Duodenal mucosa (tissue), 2 donors: ENCODE results near the gene TMPRSS11B.

ENCODE experiments used
- H3K27ac ChIP-seq: one replicate; pipeline ENCODE4 v1.7.0; 2013; ENCODE audit warnings: low read depth, low read length
- H3K27me3 ChIP-seq, 2 donors: one replicate each; pipeline ENCODE4 v1.7.0; 2013; ENCODE audit warnings: low read length in 2 of 2, control low read depth in 1 of 2; ENCODE audit not compliant: insufficient read depth in 2 of 2, control insufficient read depth in 1 of 2
- H3K36me3 ChIP-seq, 2 donors: one replicate each; pipeline ENCODE4 v1.7.0; 2013; ENCODE audit warnings: low read length in 2 of 2, control low read depth in 1 of 2; ENCODE audit not compliant: insufficient read depth in 2 of 2, control insufficient read depth in 1 of 2
- H3K4me1 ChIP-seq, 2 donors: one replicate each; pipeline ENCODE4 v1.7.0; 2013; ENCODE audit warnings: low read length in 2 of 2, control low read depth in 1 of 2; ENCODE audit not compliant: insufficient read depth in 2 of 2, control insufficient read depth in 1 of 2
- H3K4me3 ChIP-seq, 2 donors: one replicate each; pipeline ENCODE4 v1.7.0; 2013; ENCODE audit warnings: low read length in 2 of 2, low read depth in 1 of 2
- H3K9ac ChIP-seq, 2 donors: one replicate each; pipeline ENCODE4 v1.7.0; 2013; ENCODE audit warnings: low read length in 2 of 2, low read depth in 1 of 2
- H3K9me3 ChIP-seq, 2 donors: one replicate each; pipeline ENCODE4 v1.7.0; 2013; ENCODE audit warnings: low read length in 2 of 2, control low read depth in 1 of 2; ENCODE audit not compliant: control insufficient read depth in 1 of 2

Gene TMPRSS11B

GRCh38 chr4:68176904-68177303, 68.6 kb downstream of the TMPRSS11B start:
- no peak overlapping the region for H3K9ac ChIP-seq
- H3K27ac ChIP-seq = no peak overlapping the region
- no peaks in the 10 kb centered on the region for H3K9me3 ChIP-seq
- H3K4me3 ChIP-seq = no peak overlapping the region
- no peaks in the 10 kb centered on the region for H3K4me1 ChIP-seq
- peaks cover 0 to 5% of the 10 kb centered on the region in 2 donors for H3K27me3 ChIP-seq
- H3K36me3 ChIP-seq = no peaks in the 10 kb centered on the region
